Measurements from ENCODE around the gene GRK5.

GRK5 gene

DNA sequence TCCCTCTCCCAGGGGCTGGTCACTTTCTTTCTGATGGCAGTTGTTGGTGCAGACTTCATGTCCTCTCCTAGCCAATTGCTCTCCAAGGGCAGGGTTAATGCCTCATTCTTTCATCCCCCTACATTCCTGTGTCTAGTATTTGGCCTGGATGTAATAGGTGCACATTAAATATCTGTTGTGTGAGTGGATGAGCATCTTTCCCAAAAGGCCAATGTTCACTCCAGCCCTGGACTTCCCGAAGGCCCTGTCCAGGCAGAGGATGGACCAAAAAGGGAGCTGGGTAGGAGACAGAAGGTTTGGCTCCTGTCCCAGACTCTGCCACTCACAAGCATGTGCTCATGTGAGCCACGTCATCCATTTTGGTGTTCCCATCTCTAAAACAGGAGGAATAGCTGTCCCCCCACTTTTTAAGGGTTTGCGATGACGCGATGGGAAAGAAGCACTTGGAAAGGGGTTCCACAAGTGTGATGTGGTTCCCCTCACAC lies 287.7 kb downstream of the GRK5 start:
- DNase-seq = no peak

DNA sequence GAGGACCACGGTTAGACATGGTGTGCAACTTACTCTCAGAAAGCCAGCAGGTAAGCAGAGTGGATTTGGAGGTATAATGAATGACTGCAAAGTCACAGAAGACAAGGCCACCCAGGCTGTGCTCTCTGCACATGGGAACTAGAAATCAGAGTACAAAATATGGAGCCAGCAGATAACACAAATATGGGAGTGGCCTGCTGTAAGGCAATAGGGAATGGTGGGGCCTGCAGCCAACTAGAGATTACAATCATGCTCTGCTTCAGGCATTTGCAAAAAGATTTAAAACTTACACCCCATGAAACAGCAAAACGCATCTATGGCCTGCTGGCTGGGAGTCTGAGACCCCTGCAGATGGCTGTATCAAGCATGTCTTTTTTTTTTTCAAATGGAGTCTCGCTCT lies 288.2 kb downstream of the GRK5 start:
- DNase-seq = no peak

DNA sequence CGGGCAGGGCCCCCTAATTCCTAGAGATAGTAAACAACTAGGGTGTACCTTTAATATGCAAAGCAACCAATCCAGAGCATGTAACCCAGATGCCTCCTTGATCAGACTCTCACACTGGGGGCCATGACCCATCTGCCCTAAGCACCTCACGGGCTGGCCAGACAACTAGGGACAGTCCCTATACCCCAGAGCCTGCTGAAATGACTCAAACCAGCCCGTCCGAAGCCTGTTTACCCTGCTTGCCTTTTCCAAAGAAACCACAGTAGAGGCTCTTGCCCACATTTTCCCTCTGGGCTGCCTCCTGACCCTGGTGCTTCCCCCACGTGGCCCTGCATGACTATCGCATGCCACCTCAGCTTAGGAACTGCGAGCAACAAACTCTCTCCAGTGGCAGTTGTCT lies 288.9 kb downstream of the GRK5 start:
- DNase-seq = no peak

DNA sequence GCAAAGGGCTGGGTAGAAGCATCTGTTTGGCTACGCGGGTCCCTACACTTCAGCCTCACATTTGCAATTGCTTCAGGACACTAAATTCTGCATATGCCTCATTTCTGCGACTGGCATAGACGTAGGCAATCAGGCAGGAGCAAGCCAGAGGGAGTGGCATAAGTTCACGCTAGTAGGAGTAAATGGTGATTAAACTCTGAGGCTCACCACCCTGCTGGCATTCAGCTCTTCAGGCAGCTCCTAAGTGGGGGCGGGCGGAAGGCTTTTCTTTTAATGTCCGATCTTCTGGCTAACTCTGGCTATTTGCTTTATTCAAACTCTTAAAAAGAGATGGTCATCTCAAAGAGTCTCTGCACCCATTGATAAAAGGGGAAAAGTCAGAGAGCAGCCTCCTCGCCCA lies 289.9 kb downstream of the GRK5 start:
- DNase-seq = no peak

GRCh38 chr10:119498889-119499676 lies 291.7 kb downstream of the GRK5 start:
- DNase-seq = no peak

- no peak for DNase-seq
These were observed 292.3 kb downstream of the GRK5 start for GRCh38 chr10:119499677-119500002.

DNA sequence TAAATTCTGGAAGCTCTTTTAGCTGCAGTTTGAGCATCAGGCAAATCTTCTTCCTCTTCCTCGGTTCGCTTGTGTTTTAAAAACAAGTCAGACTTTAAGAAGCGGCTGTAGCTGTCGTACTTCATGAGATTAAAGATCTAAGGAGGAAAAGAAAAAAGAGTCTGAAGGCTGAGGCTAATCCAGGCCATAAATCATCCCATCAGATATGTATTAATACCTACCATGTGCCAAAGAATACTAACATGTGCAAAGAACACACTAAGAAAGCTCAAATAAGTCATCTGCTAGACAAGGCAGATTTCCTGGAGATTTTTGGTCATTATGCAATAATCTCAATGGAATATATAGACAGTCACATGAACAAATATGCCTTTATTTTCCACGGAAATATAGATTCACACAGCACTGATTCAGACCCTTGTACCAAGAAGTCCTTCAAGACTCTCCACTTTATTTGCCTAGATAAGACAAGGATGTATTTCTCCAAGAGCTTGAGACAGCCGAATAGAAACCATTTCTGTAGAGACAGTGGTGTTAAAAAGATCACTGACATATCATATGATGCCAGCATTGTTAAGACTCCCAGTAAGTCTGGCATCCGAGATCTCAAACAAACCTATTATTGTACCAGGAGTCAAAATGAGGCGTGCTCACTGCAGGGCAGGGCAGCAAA lies 292.9 kb downstream of the GRK5 start:
- DNase-seq = no peak

DNA sequence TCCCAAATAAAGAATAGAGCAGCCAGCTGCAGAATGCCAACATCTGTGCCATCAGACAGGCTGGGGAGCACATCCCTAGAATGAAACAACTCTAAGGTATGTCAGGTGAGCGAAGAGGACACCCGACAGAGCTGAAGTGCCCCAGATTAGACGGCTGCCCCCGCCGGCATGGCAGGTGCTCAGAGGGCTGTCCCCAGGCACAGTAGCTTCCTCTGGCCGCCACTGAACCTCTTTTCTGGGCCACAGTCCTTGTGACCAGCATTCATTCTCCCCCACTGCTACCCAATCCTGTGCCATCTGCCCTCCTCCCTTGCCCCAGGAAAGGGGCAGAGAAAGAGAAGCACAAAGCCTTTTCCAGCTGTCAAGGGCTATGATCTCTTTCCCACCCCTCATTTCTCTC lies 293.4 kb downstream of the GRK5 start:
- no peak for DNase-seq

GRCh38 chr10:119501690-119502089 lies 294.3 kb downstream of the GRK5 start:
- no peak for DNase-seq

GRCh38 chr10:119502209-119502608 lies 294.8 kb downstream of the GRK5 start:
- DNase-seq = no peak

- no peak for DNase-seq
These were observed 295.3 kb downstream of the GRK5 start for GRCh38 chr10:119502618-119503155.

GRCh38 chr10:119503821-119504220 lies 296.4 kb downstream of the GRK5 start:
- no peak for DNase-seq

DNA sequence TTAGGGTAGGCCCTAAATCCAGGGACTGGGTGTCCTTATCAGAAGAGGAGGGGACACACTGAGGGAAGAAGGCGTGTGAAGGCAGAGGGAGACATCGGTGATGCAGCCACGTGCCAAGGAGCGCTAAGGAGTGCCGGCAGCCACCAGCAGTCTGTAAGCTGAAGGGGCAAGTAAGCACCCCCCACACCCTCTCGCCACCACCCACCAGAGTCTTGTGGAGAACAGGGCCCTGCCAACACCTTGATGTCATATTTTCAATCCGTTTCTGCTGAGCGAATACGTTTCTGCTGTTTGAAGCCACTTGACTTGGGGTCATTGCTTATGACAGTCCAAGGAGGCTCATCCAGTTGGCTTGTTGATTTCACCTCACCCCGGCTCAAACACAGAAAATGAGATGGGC lies 297.3 kb downstream of the GRK5 start:
- DNase-seq = no peak

DNA sequence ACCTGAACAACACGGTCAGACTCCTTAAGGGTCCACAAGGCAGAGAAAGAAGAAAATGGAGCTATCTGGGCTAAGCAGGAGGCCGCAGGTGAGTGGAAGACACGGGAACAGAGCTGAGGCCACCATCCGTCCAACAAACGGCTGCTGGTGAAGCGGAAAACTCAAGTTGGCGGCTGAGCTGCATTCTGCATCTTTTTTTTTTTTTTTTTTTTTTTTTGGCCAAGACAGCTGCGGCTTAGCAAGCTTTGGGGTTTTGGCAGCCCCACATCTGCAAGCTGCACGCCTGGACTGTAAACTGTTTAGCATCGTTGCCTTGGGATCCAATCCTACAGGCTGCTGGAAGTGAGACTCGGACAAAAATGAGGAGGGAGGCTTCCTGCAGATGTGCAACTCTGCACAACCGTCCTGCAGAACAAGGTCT lies 297.8 kb downstream of the GRK5 start:
- no peak for DNase-seq
